Cortex of kidney (tissue), 1 donor: ENCODE results near the gene RNF7.
"Not testable (repeated sequence)": the region's sequence is repeated elsewhere in the genome, so short reads cannot be mapped to it uniquely, and the experiment has no call there.

ENCODE experiments used
- DNase-seq: peaks from one replicate; lab custom pipeline; 2025; lab: John Stamatoyannopoulos, UW

RNF7 gene

GRCh38 chr3:141782386-141782932 lies 44.4 kb downstream of the RNF7 start:
- no peak for DNase-seq

- no peak for DNase-seq
These were observed 45.5 kb downstream of the RNF7 start for GRCh38 chr3:141783632-141784031.

GRCh38 chr3:141784096-141784495 lies 46.0 kb downstream of the RNF7 start:
- DNase-seq = no peak

GRCh38 chr3:141784531-141784930 lies 46.4 kb downstream of the RNF7 start:
- DNase-seq = no peak

- DNase-seq = no peak
These were observed 50.1 kb downstream of the RNF7 start for GRCh38 chr3:141788149-141788548.

- not testable (repeated sequence) for DNase-seq
These were observed 50.7 kb downstream of the RNF7 start for GRCh38 chr3:141788750-141789149.

GRCh38 chr3:141789281-141789680 lies 51.2 kb downstream of the RNF7 start:
- no peak for DNase-seq

- DNase-seq = no peak
These were observed 52.1 kb downstream of the RNF7 start for GRCh38 chr3:141790171-141790570.

- DNase-seq = no peak
These were observed 54.4 kb downstream of the RNF7 start for GRCh38 chr3:141792495-141792894.

GRCh38 chr3:141793476-141794260 lies 55.6 kb downstream of the RNF7 start:
- no peak for DNase-seq

- no peak for DNase-seq
These were observed 57.2 kb downstream of the RNF7 start for GRCh38 chr3:141795276-141795675.

GRCh38 chr3:141795741-141796080 lies 57.6 kb downstream of the RNF7 start:
- DNase-seq = no peak

- no peak for DNase-seq
These were observed 58.2 kb downstream of the RNF7 start for GRCh38 chr3:141796081-141796888.
